Daoy (cell line): ENCODE data around the gene TSPAN1. TPM values are rescaled to one million over a fixed set of nuclear protein-coding genes. Genes with fewer than 3 reads are reported as not detected.

ENCODE experiments used
- DNase-seq: peaks from one replicate; pipeline ENCODE4 v3.0.0-alpha.2; 2015; ENCODE audit warnings: low read depth
- total RNA-seq: library from RNA; depleted of rRNA; stranded (reverse); fragments of >200 nt; shearing (Covaris generic); gene quantifications from 2 replicates; pipeline ENCODE4 v1.2.3, GENCODE V29; 2014; rRNA removed

Gene TSPAN1, protein sequence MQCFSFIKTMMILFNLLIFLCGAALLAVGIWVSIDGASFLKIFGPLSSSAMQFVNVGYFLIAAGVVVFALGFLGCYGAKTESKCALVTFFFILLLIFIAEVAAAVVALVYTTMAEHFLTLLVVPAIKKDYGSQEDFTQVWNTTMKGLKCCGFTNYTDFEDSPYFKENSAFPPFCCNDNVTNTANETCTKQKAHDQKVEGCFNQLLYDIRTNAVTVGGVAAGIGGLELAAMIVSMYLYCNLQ
- 2.7 TPM in 1 of 2 replicates, not detected in the other for total RNA-seq

DNA sequence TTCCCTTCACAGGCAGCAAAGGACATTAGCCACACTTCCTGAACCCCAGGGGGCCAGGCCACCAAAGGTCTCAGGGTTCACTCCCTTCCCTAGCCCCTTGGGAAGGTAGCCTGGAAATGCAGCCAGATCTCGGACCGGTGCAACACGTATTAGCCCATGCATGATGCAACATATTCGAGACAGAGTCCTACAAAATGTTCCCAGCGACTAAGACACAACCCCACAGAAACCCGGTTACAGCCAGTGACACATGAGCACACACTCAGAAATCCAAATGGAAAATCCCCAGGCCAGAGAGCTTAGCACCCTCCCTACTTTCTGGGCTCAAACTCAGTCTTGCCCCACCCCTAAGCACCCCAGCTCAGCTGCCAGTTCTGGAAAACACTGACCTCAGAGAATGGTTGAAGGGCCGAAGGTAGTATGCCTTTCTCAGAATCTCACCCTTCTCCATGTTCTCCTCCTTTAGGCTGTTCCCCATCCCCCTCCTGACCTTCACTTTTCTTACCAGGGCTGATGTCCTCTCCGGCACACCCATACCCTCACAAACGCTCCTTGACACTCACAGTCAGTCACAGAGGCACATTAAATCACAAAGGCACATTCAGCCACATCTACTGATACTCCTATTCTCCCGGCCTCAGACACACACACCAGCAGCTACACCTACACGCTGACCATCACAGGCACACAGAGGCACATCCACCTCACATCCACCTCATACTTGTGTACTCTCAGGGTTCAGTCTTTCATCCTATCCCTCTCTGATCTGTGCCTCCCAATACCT is at the start of gene TSPAN1:
TSPAN1 (plus strand) TSS at position 640 of the 784 bp plus-strand sequence. CDS start 6,021 bp downstream, outside the sequence.
- DNase-seq = no peak

DNA sequence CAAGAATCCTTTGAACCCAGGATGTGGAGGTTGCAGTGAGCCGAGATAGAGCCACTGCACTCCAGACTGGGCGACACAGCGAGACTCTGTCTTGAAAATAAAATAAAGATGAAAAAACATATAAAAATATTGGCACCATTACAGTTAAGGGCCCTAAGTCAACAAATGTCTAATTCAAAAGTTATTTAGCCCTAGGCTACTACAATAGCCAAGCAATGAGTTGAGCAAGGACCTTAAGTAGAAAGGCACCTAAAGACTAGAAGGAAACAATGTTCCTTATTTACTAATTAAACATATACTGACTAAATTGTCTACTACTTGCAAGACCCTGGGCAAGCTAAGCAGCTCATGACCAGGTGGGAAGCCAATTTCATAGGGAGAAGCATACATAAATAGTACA is 46.5 kb upstream of the TSPAN1 start:
- no peak for DNase-seq

DNA sequence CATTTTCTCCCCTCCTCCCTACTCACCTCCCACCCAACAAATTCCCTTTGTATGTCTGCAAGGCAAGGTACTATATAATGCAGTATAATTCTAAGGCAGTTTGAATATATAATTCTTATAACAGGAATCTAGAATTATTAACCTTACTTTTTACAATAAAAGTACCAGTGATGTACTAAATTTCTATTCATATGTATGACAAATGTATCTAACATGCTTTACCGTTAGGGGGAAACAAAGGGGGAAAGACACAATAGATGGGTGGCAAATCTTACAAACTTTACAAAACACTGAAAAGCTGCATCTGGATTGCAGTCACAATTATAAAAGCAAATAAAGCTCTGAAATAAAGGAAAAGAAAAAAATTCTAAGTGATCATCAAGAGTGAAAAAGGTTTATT is 44.8 kb upstream of the TSPAN1 start:
- DNase-seq = no peak

DNA sequence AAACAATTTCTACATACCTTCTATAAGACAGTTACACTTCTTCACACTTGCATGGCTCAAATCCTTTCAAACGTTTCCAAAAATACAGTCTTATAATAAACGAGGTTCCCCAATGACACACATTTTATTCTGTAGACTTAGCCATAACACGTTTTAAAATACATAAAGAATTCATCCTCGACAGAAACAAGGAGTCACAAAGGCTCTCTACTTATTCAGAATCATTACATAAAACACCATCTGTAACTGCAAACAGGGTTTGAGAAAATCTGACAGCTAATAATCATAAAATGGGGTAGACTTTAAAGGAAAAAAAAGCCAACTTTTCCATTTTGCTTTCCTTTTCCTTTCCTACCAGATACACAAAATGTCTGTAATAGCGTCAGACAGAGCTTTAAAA is 44.3 kb upstream of the TSPAN1 start:
- no peak for DNase-seq

DNA sequence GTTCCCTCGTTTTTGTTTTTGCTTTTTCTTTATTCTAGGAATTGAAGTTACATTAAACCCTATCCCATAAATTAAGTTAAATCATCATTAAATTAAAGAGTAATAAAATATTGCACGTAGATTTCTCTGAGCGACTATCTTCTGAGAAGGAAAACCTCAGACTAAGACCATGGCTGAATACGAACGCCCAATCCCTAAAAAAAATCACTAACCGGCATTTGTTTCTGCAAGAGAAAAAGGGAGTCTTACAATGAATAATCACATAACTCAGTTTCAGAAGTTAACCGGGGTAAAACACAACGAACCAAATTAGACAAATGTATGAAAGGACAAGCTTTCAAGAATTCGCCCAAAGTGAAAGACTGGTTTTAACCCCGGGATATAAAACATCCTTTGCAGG is 43.8 kb upstream of the TSPAN1 start:
- no peak for DNase-seq

DNA sequence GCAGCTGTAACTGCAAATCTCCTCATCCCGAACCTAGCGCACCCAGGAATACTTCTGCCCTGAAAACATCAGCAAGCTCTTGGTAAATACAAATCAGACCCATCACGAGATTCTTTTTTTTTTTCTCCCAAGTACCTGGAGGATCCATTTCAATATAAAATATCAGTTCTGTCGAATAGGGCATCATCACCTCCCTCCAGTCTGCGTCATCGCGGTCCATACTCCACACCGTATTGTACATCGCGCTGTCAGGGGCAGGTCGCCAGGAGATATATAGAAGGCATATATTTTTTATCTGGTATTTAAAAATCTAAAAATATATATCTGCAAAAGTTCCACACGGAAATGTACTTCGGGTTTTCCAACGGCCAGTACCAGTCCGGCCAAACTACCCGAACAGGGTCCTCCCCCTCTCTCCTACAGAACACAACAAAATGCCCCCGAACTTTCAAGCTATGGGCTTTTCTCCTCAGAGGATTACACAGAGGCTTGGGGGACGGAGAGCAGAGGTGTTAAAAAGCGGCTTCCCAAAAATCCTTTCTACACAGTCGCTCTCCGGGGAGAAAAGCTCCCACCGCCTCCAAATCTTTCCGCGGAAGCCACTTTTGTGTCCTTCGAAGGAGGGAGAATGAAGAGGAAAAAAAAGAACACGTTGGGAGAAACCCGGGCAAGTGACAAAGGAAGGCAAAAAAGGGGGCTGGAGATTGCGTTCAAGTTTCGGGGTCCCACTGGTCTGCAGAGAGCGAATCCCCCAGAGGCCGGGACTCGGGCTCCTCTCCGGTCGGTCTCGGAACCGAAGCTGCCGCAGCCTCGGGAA is 43.0 kb upstream of the TSPAN1 start:
- peak; percentile 55 for DNase-seq

DNA sequence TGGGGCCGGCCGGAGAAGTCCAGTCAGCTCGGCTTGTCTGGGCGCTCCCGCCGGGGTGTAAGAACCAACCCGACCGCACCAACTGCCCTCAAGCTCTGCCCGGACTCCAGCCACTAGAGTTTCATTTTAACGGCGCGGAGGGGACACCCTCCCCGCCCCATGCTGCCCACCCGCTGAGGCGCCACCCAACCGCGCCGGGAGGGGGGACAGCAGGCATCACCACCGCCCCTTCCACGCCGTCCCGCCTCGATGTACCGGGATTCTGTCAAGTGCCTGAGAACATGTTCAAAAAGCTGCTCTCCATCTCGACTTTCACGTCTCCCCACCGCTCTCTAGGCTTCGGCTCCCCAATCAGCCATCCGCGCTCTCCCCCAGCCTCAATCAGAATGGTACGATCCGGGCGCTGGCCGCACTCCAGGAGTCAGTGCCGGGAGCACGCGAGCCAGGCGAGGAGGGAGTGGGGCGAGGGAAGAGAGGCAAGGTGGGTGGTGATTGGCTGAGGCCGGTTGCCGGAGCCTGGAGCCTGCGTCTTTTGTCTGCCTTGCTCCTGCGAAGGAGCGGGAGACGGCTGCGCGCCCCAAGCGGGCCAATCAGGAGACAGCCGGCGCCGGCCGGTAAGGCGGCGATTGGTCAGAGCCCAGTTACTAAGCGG is 42.2 kb upstream of the TSPAN1 start, which contains the start of gene PIK3R3:
PIK3R3 (minus strand) TSS at position 101 of the 652 bp plus-strand sequence. CDS start 677 bp downstream, outside the sequence.
- peak; percentile 100 for DNase-seq

DNA sequence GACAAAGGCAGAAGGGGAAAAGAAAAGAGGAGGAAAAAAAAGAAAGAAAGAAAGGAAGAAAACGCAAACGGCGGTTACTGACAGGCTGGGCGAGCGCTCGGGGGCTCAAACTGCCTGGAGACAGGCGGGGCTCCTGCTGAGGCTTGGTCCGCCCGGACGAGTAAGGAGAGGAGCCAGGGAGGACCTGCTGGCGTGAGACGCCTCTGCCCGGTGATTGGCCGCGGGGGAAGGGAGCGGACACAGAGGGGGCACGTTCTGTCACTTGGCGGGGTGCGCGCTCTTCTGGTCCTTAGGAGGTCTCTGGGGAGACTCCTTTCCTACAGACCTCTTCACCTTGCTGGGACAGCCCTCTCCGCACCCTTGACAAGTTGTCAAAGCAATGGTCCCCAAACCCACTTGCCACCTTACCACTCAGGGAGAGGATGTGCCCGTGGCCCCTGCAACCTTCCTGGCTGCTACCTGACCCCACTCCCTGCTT is 41.7 kb upstream of the TSPAN1 start:
- DNase-seq = no peak

DNA sequence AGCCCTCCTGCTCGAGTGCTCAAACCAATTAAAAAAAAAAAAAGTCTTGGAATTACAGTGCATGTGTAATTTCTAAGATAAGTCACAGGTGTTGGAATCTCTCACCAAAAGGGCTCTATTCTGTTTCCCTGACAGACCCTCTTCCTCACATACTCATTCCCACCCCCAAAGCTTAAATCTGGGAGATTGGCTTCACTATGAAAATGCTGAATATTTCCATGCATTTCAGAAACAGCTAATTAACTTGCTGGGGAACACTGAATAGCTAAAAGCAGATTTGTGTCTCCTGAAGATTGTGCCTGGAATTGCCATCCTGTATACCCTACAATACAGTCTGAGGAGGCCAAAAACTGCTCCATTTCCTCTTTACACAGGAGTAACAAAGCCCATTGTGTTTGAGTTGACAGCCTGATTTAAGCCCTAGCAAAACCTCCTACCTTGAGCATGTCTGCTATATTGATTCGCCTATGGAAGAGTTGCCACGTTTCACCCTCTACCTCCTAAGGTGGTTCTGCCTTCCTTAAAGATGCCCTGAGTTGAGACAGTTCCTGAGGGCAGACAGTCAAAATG is 41.0 kb upstream of the TSPAN1 start:
- no peak for DNase-seq

DNA sequence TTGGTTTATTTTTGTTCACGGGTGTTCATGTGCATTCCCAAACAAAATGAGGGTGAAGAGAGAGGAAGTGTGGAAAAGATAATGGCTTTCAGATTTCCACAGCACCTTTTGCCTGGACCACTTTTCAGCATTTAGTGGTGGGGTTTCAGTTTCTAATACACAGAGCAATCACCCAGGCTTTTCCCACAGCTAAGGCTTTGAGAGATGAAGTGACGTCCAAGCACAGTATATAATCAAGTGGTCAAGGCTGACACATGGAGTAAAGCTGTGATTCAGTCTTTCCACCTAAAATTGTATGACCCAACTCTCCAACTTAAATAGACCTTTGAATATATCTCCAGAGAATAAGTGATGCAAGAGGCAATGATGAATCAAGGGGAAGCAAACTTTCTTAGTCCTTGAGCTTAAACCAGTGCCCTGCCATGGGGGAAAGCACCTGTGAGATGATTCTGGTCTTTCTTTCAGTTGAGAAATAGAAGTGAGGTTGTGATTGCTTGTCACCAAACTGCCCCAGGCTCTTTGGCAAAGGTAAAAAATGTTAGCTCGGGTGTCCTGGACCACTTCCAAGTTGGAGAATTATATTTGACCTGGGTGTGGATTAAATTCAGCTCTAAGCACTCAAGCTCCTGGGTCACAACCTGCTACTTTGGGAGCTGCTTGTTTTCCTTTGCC is 40.1 kb upstream of the TSPAN1 start:
- DNase-seq = peak; percentile 28

DNA sequence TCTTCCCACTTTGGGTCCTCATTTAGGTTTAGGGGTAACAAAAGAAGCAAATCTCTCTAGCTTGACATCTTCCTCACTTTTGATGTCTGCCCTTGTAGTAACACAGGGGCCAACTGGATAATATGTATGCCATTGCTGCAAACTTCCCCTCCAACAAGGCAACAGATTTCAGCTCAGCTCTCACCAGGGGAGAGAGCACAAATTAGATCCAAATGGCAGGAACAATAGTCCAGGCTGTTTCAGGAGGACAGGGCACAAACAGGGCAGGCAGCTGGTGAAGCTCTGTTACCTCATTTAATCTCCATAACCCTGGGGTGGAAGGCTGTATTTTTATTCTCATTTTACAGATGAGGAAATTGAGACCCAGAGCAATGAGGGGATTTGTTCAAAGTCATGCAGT is 38.2 kb upstream of the TSPAN1 start:
- no peak for DNase-seq

DNA sequence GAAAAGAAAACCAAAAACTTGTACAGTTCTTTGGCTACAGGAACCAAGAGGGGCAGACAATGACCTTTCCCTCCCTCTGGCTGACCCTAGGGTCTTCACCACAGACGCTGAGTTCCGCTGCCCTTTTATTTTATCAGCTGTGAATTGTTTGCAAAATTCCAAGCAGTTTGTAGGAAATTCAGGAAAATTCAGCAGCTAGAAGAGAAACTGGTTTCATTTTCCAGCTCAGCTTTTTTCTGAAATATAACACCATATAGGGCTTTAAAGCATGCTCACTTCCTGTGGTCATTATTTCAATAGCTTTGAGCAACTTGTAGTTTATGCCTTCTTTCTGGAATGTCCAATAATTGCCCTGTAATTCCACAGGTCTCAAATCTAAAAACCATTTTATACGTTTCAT is 37.0 kb upstream of the TSPAN1 start:
- peak; percentile 9 for DNase-seq

DNA sequence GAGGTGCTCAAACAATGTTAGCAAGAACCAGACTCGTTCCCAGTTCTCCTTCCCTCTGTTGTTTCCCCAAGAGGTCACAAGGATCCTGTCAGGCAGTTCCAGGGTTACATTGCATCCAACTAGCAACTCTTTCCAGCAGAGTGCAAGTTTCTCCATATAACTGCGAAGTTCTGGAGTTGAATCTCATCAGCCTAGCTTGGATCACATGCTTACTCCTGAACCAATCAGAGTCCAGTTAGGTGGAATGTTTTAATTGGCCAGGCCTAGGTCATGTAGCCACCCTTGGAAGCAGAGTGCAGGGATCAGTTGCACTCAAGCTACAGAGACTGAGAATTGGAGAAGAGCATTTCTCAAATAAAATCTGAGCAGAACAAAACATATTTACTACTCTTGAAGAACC is 26.6 kb upstream of the TSPAN1 start:
- no peak for DNase-seq

DNA sequence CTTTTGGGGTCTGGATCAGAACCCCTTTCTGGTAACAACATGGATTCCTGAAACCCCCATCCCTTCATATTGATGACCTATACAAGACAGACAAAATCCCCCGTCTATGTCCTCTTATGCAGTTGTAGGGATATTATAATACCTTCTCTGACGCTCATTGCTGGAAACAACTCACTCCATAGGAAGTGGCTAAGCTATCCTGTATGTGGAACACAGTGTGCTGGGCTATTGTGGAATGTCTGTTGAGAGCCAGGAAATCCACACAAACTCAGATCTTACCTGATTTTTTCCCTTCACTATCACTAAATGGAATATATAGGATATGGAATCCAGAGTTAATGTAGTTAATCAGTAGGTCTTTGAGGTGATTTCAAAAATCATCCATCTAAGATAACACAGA is 24.8 kb upstream of the TSPAN1 start:
- no peak for DNase-seq

DNA sequence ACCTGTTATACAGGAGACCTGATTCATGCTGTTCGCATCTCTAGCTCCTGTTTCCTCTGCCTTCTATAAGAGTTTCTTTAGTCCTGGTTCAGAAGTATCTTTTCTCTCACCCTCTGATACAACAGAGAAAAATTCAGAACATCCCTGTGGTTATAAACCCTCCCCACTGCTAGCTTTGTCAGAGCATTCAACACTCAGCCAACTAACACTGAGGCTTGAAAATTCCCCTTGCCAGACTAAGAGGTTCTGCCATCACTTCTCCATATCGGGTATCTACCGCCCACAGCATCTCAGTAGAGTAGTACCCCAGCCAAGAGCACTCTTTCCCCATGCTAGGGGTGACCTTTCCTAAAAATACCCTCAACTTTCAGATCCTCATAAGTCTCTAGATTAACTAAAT is 22.9 kb upstream of the TSPAN1 start:
- DNase-seq = no peak

DNA sequence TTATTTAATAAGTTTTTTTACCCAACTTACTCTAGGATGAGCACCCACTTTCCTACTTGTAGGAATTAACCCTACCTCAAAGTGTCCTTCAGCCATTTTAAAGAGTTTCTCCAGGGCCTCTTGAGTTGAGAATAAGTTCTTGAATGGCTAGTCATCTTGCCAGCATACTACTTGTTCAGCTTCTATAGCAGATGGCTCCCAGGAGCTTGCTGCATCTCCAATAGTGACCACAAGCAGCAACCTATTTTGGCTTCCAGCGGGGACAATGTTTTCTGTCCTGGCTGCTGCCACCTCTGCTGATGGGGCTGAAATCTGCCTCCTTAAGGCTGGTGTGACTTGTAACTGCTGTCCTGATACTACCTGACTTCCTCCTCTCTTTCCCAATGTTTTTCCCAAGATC is 21.7 kb upstream of the TSPAN1 start:
- DNase-seq = no peak

DNA sequence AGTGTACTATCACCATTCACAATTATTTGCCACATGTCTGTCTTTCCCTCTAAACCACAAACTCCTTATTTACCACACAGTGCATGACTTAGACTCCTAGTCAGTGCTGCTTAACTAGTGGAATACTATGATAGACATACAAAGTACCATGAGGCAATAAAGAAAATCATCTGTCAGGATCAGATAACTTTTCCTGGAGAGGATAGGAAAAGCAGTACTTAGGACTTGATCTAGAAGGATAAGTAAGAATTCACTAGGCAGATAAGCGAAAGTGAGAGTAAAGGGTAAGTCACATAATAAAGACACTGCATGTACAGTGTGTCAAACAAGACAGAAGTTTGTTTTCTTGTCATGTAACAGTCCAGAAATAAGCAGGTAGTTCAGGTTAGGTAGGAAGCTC is 21.2 kb upstream of the TSPAN1 start:
- DNase-seq = no peak

DNA sequence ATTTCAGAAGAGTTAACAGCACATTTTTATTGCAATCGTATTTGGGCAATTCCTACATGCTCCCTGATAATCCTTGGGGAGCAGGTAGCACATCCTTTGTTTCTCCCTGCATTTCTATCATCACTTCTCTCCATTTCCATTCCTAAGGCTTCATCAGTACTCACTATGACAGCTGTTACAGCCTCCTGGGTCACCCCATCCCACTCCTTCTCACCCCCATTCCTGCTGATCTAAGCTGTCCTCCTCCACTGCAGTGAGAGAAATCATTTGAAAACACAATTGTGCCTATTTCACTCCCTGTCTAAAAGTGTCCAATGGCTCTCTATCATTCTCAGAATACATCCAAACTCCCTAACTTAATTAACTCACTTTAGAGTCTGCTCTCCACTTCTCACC is 17.0 kb upstream of the TSPAN1 start:
- no peak for DNase-seq

DNA sequence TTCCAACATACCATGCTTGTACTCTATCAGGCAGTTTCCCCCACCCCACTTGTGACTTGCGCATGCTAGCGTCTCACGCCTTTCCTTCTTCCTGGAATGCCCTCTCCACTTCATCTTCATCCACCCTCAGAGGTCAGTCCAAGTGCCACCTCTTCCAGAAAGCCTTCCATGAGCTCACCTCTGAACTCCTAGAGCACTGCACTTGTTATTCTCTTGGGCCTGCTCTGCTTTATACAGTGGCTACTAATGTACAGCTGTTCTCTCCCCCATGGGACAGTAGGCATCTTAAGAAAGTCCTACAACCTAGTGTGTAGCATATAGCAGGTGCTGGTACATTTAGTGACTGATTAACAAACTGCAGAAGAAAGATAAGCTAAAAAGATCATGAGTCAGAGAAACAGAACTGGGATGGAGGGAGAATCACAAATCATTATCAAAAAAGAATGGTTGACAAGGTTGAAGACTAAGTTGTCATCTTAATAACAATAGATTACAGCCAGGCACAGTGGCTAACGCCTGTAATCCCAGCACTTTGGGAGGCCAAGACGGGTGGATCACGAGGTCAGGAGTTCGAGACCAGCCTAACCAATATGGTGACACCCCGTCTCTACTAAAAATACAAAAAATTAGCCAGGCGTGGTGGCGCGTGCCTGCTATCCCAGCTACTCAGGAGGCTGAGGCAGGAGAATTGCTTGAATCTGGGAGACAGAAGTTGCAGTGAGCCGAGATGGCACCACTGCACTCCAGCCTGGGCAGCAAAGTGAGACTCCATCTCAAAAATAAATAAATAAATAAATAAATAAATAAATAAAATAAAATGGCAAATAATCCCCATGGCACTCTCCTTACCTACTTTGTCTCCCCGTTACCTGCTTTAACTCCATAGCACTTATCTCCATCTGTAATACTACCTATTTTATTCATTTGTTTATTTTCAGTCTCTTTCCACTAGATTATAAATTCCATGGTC is 16.3 kb upstream of the TSPAN1 start:
- no peak for DNase-seq

DNA sequence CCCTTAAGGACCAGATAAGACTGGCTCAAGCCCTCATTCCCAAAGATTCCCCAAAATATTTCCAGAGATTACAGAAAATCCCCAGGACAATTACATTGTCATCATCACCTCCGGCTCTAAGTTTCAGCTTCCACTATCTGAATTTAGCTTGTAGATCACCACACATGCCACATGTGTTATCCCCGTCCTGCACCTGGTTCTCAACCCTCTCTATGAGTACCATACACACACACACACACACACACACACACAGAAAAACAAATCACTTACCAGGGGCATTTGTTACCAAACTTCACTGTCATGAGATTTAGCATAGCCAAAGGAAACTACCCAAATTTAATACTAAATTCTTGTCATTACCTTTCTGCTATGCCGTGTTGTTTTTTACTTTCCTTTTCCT is 15.4 kb upstream of the TSPAN1 start:
- no peak for DNase-seq
